ENCODE data around the gene PCDHGA6. TPM values are rescaled to one million over a fixed set of nuclear protein-coding genes. Genes with fewer than 3 reads are reported as not detected.
"Not testable (repeated sequence)": the region's sequence is repeated elsewhere in the genome, so short reads cannot be mapped to it uniquely, and the experiment has no call there.

The PCDHGA6 gene
- total RNA-seq, 1 experiment from 2014 or later: 1.3 TPM

- H3K79me2 ChIP-seq (ENCODE audit: low read length): no peaks in the 10 kb centered on the region
- intact Hi-C loops (cut with micrococcal nuclease): no loop called here
- BruUV-seq (replicated peaks): no TSS peak
- no peak within 1 kb of the TSS for H3K4me2 ChIP-seq (ENCODE audit: low read length)
- H4K20me1 ChIP-seq (ENCODE audit: low read length): no peaks in the 10 kb centered on the region
- no peak within 1 kb of the TSS for H3K4me3 ChIP-seq (ENCODE audit: low read length)
- no peaks in the 10 kb centered on the region for H3K4me1 ChIP-seq (ENCODE audit: insufficient read depth, low read length)
- no peaks in the 10 kb centered on the region for H3F3A ChIP-seq (ENCODE audit: low read length, unreplicated experiment)
- no peak for ATAC-seq
- no peaks in the 10 kb centered on the region for H3K27me3 ChIP-seq (ENCODE audit: low read length)
- DNase-seq: no peak
- ChIA-PET CTCF (no interaction called here), POLR2A (ENCODE audit: unreplicated experiment) (no interaction called here)
- no peaks in the 10 kb centered on the region for H3K9me2 ChIP-seq (replicated peaks; ENCODE audit: low read length)
- H2AFZ ChIP-seq (ENCODE audit: low read length): no peak within 1 kb of the TSS
- H3K9me3 ChIP-seq (ENCODE audit: low read length): peaks cover 14% of the 10 kb centered on the region; the same call in 1 of the 2 replicates
- no peak within 1 kb of the TSS for H3K9ac ChIP-seq (ENCODE audit: low read length)
- no peak within 1 kb of the TSS for H3K27ac ChIP-seq (ENCODE audit: low read length)
- peaks cover 9% of the 10 kb centered on the region; the same call in 1 of the 2 replicates for H3K36me3 ChIP-seq (ENCODE audit: low read depth, low read length)
- TF ChIP-seq EZH2phosphoT487 (IDR thresholded peaks at IDR 0.05; ENCODE audit: borderline replicate concordance, low read length) (no peak), EZH2 (IDR thresholded peaks at IDR 0.05; ENCODE audit: low read length, unreplicated experiment) (no peak), CTCF (conservative IDR thresholded peaks at IDR 0.05; ENCODE audit: low read depth, low read length) (no peak)
Observed at GRCh38 chr5:141402553-141403243, 29.0 kb downstream of the PCDHGA6 start, which contains the start of gene PCDHGA9. Gene PCDHGA9 (plus strand): TSS chr5:141402778. CDS start chr5:141402953, 175 bp downstream.

GRCh38 chr5:141403387-141403786 lies 29.7 kb downstream of the PCDHGA6 start:
- Histone ChIP-seq H3K79me2 (ENCODE audit: low read length) (no peaks in the 10 kb centered on the region), H3K36me3 (ENCODE audit: low read depth, low read length) (peaks cover 9% of the 10 kb centered on the region; the same call in 1 of the 2 replicates), H3K27me3 (ENCODE audit: low read length) (no peaks in the 10 kb centered on the region), H3K4me1 (ENCODE audit: insufficient read depth, low read length) (no peaks in the 10 kb centered on the region), H4K20me1 (ENCODE audit: low read length) (no peaks in the 10 kb centered on the region), H3K9me3 (ENCODE audit: low read length) (peaks cover 14% of the 10 kb centered on the region; the same call in 1 of the 2 replicates), H3K27ac (ENCODE audit: low read length) (no peak overlapping the region), H3K9ac (ENCODE audit: low read length) (no peak overlapping the region), H3F3A (ENCODE audit: low read length, unreplicated experiment) (no peaks in the 10 kb centered on the region), H3K4me3 (ENCODE audit: low read length) (no peak overlapping the region), H2AFZ (ENCODE audit: low read length) (no peak overlapping the region), H3K4me2 (ENCODE audit: low read length) (no peak overlapping the region), H3K9me2 (replicated peaks; ENCODE audit: low read length) (no peaks in the 10 kb centered on the region)
- CTCF ChIA-PET: no interaction called here
- intact Hi-C loops (cut with micrococcal nuclease): no loop called here
- no TSS peak for BruUV-seq (replicated peaks)
- DNase-seq (no peak), ATAC-seq (no peak)
- POLR2A ChIA-PET (ENCODE audit: unreplicated experiment): no interaction called here
- TF ChIP-seq CTCF (conservative IDR thresholded peaks at IDR 0.05; ENCODE audit: low read depth, low read length) (no peak), EZH2 (IDR thresholded peaks at IDR 0.05; ENCODE audit: low read length, unreplicated experiment) (no peak), EZH2phosphoT487 (IDR thresholded peaks at IDR 0.05; ENCODE audit: borderline replicate concordance, low read length) (no peak)

GRCh38 chr5:141407790-141408505 lies 34.3 kb downstream of the PCDHGA6 start, which contains the start of gene PCDHGB6:
Gene PCDHGB6 (plus strand): TSS chr5:141408021. CDS start chr5:141408203, 182 bp downstream.
- H3K79me2 ChIP-seq (ENCODE audit: low read length); BruUV-seq (replicated peaks); H2AFZ ChIP-seq (ENCODE audit: low read length); H3K27ac ChIP-seq (ENCODE audit: low read length); POLR2A ChIA-PET (ENCODE audit: unreplicated experiment); H3K4me3 ChIP-seq (ENCODE audit: low read length); CTCF ChIA-PET; DNase-seq; ATAC-seq; H3F3A ChIP-seq (ENCODE audit: low read length, unreplicated experiment); H3K36me3 ChIP-seq (ENCODE audit: low read depth, low read length); H3K9me2 ChIP-seq (replicated peaks; ENCODE audit: low read length); H3K27me3 ChIP-seq (ENCODE audit: low read length); H3K9ac ChIP-seq (ENCODE audit: low read length); intact Hi-C loops (cut with micrococcal nuclease); H3K4me2 ChIP-seq (ENCODE audit: low read length); H3K4me1 ChIP-seq (ENCODE audit: insufficient read depth, low read length); H4K20me1 ChIP-seq (ENCODE audit: low read length): not testable (repeated sequence)
- H3K9me3 ChIP-seq (ENCODE audit: low read length): 0 out of 2 replicates have a peak, but pooled peaks cover 11% of the 10 kb centered on the region

All from PC-3 (cell line).